Measurements from ENCODE around the gene SLC6A7.

Gene SLC6A7

DNA sequence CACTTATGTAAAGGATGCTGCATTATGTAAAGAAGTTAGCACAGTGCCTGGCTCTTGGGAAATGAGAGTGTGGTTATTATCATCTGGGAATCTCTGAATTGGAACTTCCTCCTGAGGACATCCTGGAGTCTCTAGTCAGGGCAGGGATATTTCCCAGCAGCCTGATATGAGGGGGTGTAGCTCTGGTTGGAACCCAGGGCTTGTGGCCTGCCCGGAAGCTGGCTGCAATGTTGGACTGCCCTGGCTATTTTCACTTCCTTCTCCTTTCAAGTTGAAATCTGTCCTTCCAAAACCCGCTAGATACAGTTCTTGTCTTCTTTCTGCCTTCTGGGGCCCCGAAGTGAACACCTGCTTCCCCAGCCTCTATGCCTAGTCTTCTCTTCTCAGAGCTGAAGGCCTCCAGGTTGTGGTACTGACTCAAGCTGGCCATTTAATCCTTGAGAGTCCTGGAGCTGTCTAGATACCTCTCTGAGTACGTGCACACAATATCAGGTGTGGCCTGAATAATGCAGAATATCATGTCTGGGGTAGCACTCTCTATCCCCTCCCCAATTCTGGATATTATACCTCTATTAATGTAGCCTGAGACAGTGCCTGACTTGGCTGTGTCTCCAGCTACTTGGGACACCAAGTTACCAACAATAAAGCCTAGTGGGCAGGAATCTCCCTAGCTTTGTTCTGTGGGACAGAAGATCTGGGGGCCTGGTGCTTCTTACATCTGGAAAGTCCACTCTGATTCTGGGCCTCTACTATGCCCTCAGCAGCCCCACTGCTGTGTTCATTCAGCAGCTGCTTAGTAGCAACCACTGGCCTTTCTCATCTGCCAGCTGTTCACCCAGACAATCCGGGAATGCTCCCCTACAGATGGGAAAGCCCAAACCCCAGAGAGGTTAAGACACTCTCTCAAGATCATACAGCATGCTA lies 45.0 kb downstream of the SLC6A7 start:
- Mint-ChIP-seq H3K4me3 (no peak overlapping the region), H3K36me3 (no peaks in the 10 kb centered on the region), H3K9me3 (no peaks in the 10 kb centered on the region), H3K4me1 (no peaks in the 10 kb centered on the region), H3K27ac (no peak overlapping the region), H3K27me3 (peaks cover 4% of the 10 kb centered on the region)
- CTCF ChIA-PET: interaction anchor here (1.2 kb wide), 1 partner anchor 115 kb away, joined by 3 read pairs; no protein-coding TSS in a partner anchor
- DNase-seq: no peak

DNA sequence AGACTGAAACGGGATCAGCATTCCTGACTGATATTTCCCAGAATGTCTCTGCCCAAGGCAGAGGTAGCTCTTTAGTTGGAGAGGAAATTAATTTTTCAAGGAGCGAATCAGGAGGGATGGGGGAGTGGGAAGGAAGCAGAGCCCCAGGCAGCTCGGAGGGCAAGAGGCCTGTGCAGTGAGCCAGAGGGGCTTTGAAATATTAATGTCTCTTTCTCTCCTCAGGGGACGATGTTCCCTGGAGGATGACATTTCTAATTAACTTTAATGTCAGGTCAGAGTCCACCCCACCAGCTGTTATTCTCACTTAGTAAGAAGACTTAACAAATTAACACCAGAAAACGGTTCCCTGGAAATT lies 45.6 kb downstream of the SLC6A7 start:
- H3K27me3 Mint-ChIP-seq: peaks cover 4% of the 10 kb centered on the region
- CTCF ChIA-PET: interaction anchor here (1.2 kb wide), 1 partner anchor 114 kb away, joined by 3 read pairs; no protein-coding TSS in a partner anchor
- no peak for DNase-seq
- H3K27ac Mint-ChIP-seq: no peak overlapping the region
- H3K4me1 Mint-ChIP-seq: no peaks in the 10 kb centered on the region
- no peaks in the 10 kb centered on the region for H3K36me3 Mint-ChIP-seq
- no peaks in the 10 kb centered on the region for H3K9me3 Mint-ChIP-seq
- H3K4me3 Mint-ChIP-seq: no peak overlapping the region

DNA sequence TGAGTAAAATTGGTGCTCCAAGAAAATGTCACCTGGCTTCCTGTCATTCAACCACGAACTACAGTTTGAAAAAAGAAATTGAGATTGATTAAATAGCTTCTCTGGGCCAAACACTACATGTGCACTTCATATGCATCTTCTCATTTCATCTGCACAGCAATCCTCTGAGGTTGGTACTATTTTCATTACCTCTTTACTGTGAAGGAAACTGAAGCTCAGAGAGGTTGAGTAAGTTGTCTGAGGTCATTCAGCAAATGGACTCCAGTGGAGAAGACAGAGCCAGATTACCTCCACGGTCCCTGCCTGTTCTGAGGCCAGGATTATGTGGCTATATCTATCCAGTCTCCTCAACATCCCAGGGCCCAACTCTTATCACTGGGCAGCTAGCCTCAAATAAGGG lies 46.5 kb downstream of the SLC6A7 start:
- Mint-ChIP-seq H3K9me3 (no peaks in the 10 kb centered on the region), H3K27ac (no peak overlapping the region), H3K4me3 (no peak overlapping the region), H3K27me3 (peaks cover 7% of the 10 kb centered on the region), H3K36me3 (no peaks in the 10 kb centered on the region), H3K4me1 (no peaks in the 10 kb centered on the region)
- DNase-seq: no peak
- CTCF ChIA-PET: no interaction called here

DNA sequence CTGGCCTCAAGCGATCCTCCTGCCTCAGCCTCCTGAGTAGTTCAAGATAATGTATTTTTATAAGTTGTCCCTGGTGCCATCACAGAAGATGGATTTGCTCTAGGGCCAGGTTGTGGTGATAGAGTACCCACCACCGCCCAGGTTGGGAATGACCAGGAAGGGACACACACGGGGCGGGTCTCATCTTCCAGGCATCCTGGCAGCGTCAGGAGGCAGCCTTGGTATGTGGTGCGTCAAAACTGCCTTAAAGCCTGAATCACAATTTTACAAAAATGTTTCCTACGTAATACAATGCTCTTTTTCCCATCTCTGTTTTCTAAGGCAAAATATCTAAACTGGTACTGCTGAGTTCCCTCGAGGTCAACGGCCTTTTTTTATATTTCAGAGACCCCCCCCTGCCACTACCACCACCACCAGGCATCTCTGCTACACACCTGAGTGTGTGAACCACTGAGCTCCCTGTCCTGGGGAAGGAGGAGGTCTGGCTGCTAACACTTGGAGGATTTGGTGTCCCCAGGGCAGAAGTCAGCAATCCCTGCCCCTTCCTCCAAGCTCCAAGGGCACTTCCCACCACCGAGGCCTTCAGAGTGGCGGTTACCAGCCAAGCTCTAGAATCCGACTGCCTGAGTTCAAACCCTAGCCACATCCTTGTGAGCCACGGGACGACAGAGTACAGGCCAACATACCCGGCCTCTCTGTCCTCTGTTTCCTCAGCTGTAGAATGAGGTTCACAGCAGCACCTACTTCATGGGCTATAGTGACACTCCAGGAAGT lies 47.3 kb downstream of the SLC6A7 start:
- H3K27me3 Mint-ChIP-seq: peaks cover 12% of the 10 kb centered on the region
- no peak overlapping the region for H3K27ac Mint-ChIP-seq
- DNase-seq: no peak
- no peaks in the 10 kb centered on the region for H3K9me3 Mint-ChIP-seq
- CTCF ChIA-PET: interaction anchor here (0.8 kb wide), 1 partner anchor 189 kb away, joined by 3 read pairs; no protein-coding TSS in a partner anchor
- no peaks in the 10 kb centered on the region for H3K36me3 Mint-ChIP-seq
- no peak overlapping the region for H3K4me3 Mint-ChIP-seq
- H3K4me1 Mint-ChIP-seq: no peaks in the 10 kb centered on the region

DNA sequence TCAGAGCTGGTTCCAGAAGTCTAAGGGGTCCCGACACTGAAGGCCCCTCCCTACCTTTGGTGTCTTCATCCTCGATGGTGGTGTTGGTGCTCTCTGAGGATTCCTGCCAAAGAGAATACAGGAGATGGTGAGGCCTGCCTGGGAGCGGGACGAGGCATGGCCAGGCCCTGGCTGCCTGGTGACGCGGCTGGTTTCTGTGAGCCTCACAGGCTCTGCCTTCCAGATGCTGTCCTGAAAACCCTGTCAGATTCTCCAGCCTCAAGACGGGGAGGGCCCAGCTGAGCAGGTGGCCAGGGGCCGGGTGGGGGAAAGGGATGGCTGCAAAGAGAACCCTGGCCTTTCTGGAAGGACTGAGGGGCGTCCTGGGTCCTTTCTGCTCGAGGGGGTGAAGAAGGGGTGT lies 48.8 kb downstream of the SLC6A7 start:
- Mint-ChIP-seq H3K27me3 (peaks cover 18% of the 10 kb centered on the region), H3K4me1 (no peaks in the 10 kb centered on the region), H3K36me3 (no peaks in the 10 kb centered on the region), H3K4me3 (no peak overlapping the region), H3K27ac (no peak overlapping the region), H3K9me3 (no peaks in the 10 kb centered on the region)
- CTCF ChIA-PET: no interaction called here
- DNase-seq: no peak

DNA sequence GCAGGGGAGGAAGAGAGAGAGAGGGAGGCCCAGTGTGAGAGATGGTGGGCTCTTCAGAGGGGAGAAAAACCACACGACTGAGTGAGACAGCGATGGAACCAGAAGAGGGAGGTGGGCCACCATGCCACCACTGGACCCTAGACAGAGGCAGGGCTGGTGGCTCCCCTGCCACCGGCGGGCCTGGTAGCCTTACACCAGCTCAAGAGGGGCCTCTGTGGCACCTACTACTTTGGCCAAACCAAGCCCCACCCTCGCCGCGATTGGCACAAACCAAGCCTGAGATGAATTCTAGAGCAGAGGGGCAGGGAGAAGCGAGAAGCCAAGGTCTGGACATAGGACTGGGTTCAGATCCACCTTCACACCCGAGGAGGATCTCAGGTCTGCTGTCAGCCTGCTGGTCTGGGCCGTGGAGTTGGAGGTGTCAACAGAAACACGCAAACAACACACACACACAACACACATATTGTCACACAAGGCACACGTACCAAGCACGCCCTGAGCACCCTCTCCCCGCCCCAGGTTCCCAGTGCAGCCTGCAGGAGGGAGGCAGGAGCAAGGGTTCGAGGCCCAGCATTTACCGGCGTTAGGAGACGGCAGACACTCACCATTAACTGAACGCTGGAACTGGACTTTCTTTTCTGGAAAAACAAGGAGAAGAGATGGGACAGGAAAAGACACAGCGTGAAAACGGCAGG lies 49.4 kb downstream of the SLC6A7 start:
- no peak for DNase-seq
- Mint-ChIP-seq H3K27me3 (peaks cover 16% of the 10 kb centered on the region), H3K4me3 (no peak overlapping the region), H3K27ac (no peak overlapping the region), H3K36me3 (no peaks in the 10 kb centered on the region), H3K9me3 (no peaks in the 10 kb centered on the region), H3K4me1 (no peaks in the 10 kb centered on the region)
- CTCF ChIA-PET: no interaction called here

DNA sequence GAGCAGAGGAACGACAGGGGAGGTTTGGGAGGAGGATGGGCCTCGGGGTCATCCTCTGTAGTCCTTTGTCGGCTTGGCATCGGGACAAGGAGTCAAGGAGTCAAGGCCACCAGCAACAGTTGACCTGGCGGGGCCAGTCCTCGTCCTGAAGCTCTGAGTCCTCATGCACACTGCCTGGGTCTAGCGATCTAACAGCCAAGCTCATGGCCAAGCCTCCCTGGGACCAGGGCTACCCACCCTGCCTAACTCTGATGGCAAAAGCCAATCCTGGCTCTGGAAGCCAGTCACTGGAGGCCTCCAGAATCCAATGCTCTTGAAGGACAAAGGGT lies 49.9 kb downstream of the SLC6A7 start:
- Mint-ChIP-seq H3K4me1 (no peaks in the 10 kb centered on the region), H3K9me3 (no peaks in the 10 kb centered on the region), H3K4me3 (no peak overlapping the region), H3K27ac (no peak overlapping the region), H3K27me3 (peaks cover 21% of the 10 kb centered on the region), H3K36me3 (no peaks in the 10 kb centered on the region)
- no peak for DNase-seq
- CTCF ChIA-PET: no interaction called here

DNA sequence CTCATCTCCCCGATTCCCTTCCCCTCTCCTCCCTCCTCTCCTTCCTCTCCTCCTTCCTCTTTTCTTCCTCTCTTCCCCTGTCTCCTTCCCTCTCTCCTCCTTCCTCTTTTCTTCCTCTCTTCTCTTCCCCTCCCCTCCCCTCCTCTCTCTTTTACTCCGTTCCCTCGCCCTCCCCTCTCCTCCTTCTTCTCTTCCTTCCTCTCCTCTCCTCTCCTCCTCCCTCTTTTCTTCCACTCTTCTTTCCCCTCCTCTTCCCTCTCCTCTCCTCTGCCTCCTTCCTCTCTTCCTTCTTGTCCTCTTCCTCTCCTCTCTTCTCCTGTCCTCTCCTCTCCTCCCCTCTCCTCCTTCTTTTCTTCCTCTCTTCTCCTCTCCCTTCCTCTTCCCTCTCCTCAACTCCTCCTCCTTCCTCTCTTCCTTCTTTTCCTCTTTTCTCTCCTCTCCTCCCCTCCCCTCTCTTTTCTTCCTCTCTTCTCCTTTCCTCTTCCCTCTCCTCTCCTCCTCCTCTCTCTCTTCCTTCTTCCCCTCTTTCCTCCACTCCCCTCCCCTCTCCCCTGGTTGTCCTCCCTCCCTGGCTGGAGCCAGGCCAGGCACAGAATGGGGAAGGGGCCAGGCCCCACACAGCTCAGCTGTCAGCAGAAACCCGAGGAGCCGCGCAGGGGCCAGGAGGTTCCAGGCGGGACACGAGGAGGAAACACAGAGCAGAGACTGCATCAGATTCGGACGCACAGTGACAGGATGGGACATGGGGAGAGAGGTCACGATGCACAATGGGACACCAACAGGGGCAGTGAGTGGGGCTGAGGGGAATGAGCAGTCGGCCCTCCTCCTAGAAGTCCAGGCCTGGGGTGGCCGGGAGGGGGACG lies 51.7 kb downstream of the SLC6A7 start:
- Mint-ChIP-seq H3K4me1 (no peaks in the 10 kb centered on the region), H3K27ac (no peak overlapping the region), H3K36me3 (no peaks in the 10 kb centered on the region), H3K9me3 (no peaks in the 10 kb centered on the region), H3K27me3 (peaks cover 23% of the 10 kb centered on the region), H3K4me3 (no peak overlapping the region)
- DNase-seq: no peak
- CTCF ChIA-PET: no interaction called here

DNA sequence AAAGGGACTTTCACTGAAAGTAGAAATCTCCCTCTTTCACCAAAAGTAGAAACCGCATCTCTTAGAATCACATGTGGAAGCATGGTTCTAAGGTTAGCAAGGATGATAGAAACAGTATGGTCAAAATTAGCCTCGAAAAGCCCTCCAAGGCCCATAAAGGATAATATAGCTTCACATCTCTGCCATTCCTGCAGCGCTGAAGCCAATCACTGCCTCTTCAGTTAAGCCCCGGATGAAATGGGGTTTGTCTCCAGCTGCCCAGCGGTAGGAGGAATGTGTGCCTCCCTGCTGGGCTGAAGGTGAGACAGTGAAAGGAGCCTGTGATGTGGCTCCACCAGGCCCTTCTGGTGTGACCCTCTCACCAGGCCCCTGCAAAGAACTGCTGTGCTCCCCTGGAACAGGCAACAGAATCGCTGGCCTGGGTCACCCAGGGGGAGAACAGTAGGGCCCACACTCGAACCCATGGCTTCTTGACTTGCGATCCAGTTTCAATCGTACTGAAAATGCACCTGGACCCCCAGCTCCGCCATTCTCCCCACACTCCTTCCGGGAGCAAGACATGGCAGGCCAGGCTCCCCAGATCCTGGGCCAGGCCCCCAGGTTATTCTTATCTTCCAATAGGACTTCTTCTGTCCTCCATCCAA lies 52.5 kb downstream of the SLC6A7 start:
- CTCF ChIA-PET: no interaction called here
- Mint-ChIP-seq H3K27ac (no peak overlapping the region), H3K4me3 (no peak overlapping the region), H3K9me3 (no peaks in the 10 kb centered on the region), H3K4me1 (no peaks in the 10 kb centered on the region), H3K27me3 (peaks cover 28% of the 10 kb centered on the region), H3K36me3 (no peaks in the 10 kb centered on the region)
- DNase-seq: no peak

DNA sequence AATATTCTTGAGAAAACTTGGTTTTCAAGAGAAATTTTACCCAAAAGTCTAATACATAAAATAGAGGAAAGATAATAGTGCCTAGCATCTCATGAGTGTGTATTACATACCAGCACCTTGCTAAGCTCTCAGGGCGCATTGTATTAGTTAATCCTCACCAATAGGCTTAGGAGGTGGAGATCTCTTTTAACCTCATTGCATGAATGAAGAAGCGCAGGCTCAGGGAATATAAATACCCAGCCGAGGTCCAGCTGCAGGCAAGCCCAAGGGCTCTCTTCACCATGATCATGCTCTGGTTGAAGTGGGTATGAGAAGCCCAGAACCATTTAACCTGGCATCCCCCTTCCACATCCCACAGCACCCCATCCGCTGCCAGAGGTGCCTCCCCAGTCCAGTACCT lies 53.7 kb downstream of the SLC6A7 start:
- no peak for DNase-seq
- Mint-ChIP-seq H3K36me3 (no peaks in the 10 kb centered on the region), H3K4me1 (no peaks in the 10 kb centered on the region), H3K4me3 (no peak overlapping the region), H3K9me3 (no peaks in the 10 kb centered on the region), H3K27ac (no peak overlapping the region), H3K27me3 (peaks cover 28% of the 10 kb centered on the region)
- CTCF ChIA-PET: interaction anchor here (0.8 kb wide), 1 partner anchor 10 kb away, joined by 3 read pairs; no protein-coding TSS in a partner anchor

DNA sequence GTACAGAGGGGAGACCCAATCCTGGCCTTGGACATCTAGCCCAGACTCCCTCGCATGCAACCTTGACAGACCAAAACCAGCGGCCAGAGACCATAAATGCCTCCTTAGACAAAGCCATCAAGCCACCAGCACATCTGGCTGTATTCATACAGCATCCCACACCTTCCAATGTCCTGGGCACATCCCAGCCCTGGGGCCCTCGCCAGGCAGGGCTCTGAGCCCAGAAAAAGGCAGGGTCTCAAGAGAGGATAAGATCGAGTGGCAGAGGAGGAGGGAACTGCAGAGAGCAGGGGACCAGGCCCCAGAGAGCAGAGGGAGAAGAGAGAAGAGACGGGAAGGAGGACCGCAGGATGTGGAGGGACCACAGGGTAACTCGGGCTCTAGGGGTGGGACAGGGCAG lies 54.3 kb downstream of the SLC6A7 start:
- CTCF ChIA-PET: no interaction called here
- H3K36me3 Mint-ChIP-seq: no peaks in the 10 kb centered on the region
- H3K4me3 Mint-ChIP-seq: no peak overlapping the region
- no peak overlapping the region for H3K27ac Mint-ChIP-seq
- H3K4me1 Mint-ChIP-seq: no peaks in the 10 kb centered on the region
- no peak for DNase-seq
- H3K27me3 Mint-ChIP-seq: peaks cover 28% of the 10 kb centered on the region
- H3K9me3 Mint-ChIP-seq: no peaks in the 10 kb centered on the region

DNA sequence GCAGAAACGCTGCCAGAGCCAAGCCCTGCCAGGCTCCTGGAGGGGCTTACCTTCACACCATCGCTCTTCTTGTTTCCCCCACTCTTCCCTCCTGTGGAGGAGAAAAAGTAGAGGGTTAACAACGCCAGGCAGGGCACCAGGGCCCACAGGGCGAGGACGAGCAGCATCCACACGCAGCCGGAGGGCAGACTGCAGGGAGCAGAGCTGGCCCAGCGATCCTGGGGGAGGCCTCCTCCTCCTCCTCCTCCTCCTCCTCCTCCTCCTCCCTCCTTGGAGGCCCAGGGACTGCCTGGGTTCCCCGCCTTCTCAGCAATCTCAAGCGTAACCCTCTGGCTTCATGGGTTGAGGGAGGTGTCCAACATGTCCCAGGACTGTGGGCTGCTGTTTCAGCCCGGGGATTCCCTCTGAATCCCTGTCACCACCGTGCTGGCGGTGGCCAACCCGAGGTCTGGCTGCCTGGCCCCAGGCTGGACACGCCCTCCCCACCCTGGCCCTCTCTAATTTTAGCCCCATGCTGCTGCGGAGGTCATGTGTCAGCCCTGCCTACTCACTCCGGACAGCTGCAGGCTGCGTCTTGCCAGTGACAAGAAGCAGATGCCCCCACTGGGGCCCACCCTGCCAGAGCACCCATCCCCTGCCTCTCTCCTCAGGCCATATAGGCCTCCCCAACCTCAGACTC lies 55.4 kb downstream of the SLC6A7 start:
- CTCF ChIA-PET: no interaction called here
- no peak overlapping the region for H3K27ac Mint-ChIP-seq

DNA sequence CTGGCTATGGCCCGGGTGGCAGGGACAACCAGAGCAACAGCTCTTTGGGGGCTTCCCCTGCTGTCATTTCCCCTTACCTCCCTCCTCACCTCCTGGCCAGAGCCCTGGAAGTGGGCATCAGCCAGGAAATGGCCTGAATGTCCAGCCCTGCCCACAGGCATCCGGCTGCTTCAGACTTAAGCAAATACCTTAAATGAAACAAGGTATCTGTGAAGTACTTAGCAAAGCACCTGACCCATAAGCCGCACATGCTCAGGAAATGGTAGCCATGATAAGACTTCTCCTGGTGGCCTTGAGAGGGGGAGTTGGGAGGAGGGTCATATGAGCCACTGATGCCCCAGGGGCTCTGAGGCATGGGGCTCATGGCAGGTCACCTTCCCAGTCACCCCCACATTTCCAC lies 55.9 kb downstream of the SLC6A7 start:
- CTCF ChIA-PET: no interaction called here
- H3K27me3 Mint-ChIP-seq: peaks cover 34% of the 10 kb centered on the region
- no peak overlapping the region for H3K4me3 Mint-ChIP-seq
- no peaks in the 10 kb centered on the region for H3K36me3 Mint-ChIP-seq
- no peaks in the 10 kb centered on the region for H3K9me3 Mint-ChIP-seq
- H3K4me1 Mint-ChIP-seq: no peaks in the 10 kb centered on the region
- H3K27ac Mint-ChIP-seq: no peak overlapping the region
- DNase-seq: no peak

More for the DNA sequence above, 55.4 kb downstream of the SLC6A7 start:
- Mint-ChIP-seq H3K36me3 (no peaks in the 10 kb centered on the region), H3K4me3 (no peak overlapping the region), H3K9me3 (no peaks in the 10 kb centered on the region), H3K27me3 (peaks cover 33% of the 10 kb centered on the region), H3K4me1 (no peaks in the 10 kb centered on the region)
- DNase-seq: no peak
